Measurements from ENCODE around the gene CRLF2. TPM values are rescaled to one million over a fixed set of nuclear protein-coding genes. Genes with fewer than 3 reads are reported as not detected.

Gene CRLF2
- total RNA-seq, 1 experiment from 2014 or later = 2.3 TPM

GRCh38 chrX:1215123-1215823 lies 2.8 kb upstream of the CRLF2 start:
- intact Hi-C loops (cut with micrococcal nuclease; ENCODE audit: unreplicated experiment) = no loop called here
- Mint-ChIP-seq H3K27ac (ENCODE audit: unreplicated experiment) (no peak overlapping the region), H3K4me1 (ENCODE audit: low read depth, unreplicated experiment) (no peaks in the 10 kb centered on the region), H3K27me3 (ENCODE audit: unreplicated experiment) (no peaks in the 10 kb centered on the region), H3K36me3 (ENCODE audit: insufficient read depth, unreplicated experiment) (peaks cover 5% of the 10 kb centered on the region), H3K4me3 (ENCODE audit: low read depth, unreplicated experiment) (no peak overlapping the region), H3K9me3 (ENCODE audit: low read depth, unreplicated experiment) (peaks cover 5% of the 10 kb centered on the region)
- DNase-seq = no peak
- TF ChIP-seq CTCF (IDR thresholded peaks at IDR 0.05; ENCODE audit: unreplicated experiment) = no peak
- BruUV-seq (replicated peaks) = no TSS peak
- CTCF ChIA-PET = no interaction called here

GRCh38 chrX:1213971-1214370 lies 1.5 kb upstream of the CRLF2 start:
- no peaks in the 10 kb centered on the region for H3K4me1 Mint-ChIP-seq (ENCODE audit: low read depth, unreplicated experiment)
- H3K27me3 Mint-ChIP-seq (ENCODE audit: unreplicated experiment) = no peaks in the 10 kb centered on the region
- H3K4me3 Mint-ChIP-seq (ENCODE audit: low read depth, unreplicated experiment) = no peak overlapping the region
- DNase-seq = no peak
- BruUV-seq (replicated peaks) = no TSS peak
- peaks cover 5% of the 10 kb centered on the region for H3K9me3 Mint-ChIP-seq (ENCODE audit: low read depth, unreplicated experiment)
- no peak overlapping the region for H3K27ac Mint-ChIP-seq (ENCODE audit: unreplicated experiment)
- CTCF ChIA-PET = no interaction called here
- peaks cover 5% of the 10 kb centered on the region for H3K36me3 Mint-ChIP-seq (ENCODE audit: insufficient read depth, unreplicated experiment)
- intact Hi-C loops (cut with micrococcal nuclease; ENCODE audit: unreplicated experiment) = no loop called here
- no peak for TF ChIP-seq CTCF (IDR thresholded peaks at IDR 0.05; ENCODE audit: unreplicated experiment)

- Mint-ChIP-seq H3K4me1 (ENCODE audit: low read depth, unreplicated experiment) (no peaks in the 10 kb centered on the region), H3K27me3 (ENCODE audit: unreplicated experiment) (no peaks in the 10 kb centered on the region), H3K36me3 (ENCODE audit: insufficient read depth, unreplicated experiment) (peaks cover 5% of the 10 kb centered on the region), H3K9me3 (ENCODE audit: low read depth, unreplicated experiment) (peaks cover 5% of the 10 kb centered on the region), H3K4me3 (ENCODE audit: low read depth, unreplicated experiment) (peak overlapping the region; percentile 11), H3K27ac (ENCODE audit: unreplicated experiment) (no peak overlapping the region)
- no peak for DNase-seq
- CTCF ChIA-PET = no interaction called here
- intact Hi-C loops (cut with micrococcal nuclease; ENCODE audit: unreplicated experiment) = no loop called here
- TSS peak; percentile 36 for BruUV-seq (replicated peaks)
- no peak for TF ChIP-seq CTCF (IDR thresholded peaks at IDR 0.05; ENCODE audit: unreplicated experiment)
Measured at GRCh38 chrX:1210844-1211243, 1.6 kb downstream of the CRLF2 start.

- Mint-ChIP-seq H3K4me3 (ENCODE audit: low read depth, unreplicated experiment) (no peak overlapping the region), H3K9me3 (ENCODE audit: low read depth, unreplicated experiment) (peaks cover 5% of the 10 kb centered on the region), H3K36me3 (ENCODE audit: insufficient read depth, unreplicated experiment) (peaks cover 5% of the 10 kb centered on the region), H3K4me1 (ENCODE audit: low read depth, unreplicated experiment) (no peaks in the 10 kb centered on the region), H3K27me3 (ENCODE audit: unreplicated experiment) (no peaks in the 10 kb centered on the region), H3K27ac (ENCODE audit: unreplicated experiment) (peak overlapping the region; percentile 67)
- intact Hi-C loops (cut with micrococcal nuclease; ENCODE audit: unreplicated experiment) = loop anchor here (5.0 kb wide), 1 partner anchor 35 kb away; no protein-coding TSS in a partner anchor
- CTCF ChIA-PET = no interaction called here
- BruUV-seq (replicated peaks) = no TSS peak
- TF ChIP-seq CTCF (IDR thresholded peaks at IDR 0.05; ENCODE audit: unreplicated experiment) = no peak
- no peak for DNase-seq
Measured at GRCh38 chrX:1207496-1208025, 4.9 kb downstream of the CRLF2 start.

All from Calu3 (cell line).